GM21447 (cell line): ENCODE results near the gene APBB1.

ENCODE experiments used
- ATAC-seq: cut with Tn5 transposase; IDR thresholded peaks from one replicate; pipeline ENCODE4 v1.9.1; 2021; ENCODE audit not compliant: unreplicated experiment

Gene APBB1

DNA sequence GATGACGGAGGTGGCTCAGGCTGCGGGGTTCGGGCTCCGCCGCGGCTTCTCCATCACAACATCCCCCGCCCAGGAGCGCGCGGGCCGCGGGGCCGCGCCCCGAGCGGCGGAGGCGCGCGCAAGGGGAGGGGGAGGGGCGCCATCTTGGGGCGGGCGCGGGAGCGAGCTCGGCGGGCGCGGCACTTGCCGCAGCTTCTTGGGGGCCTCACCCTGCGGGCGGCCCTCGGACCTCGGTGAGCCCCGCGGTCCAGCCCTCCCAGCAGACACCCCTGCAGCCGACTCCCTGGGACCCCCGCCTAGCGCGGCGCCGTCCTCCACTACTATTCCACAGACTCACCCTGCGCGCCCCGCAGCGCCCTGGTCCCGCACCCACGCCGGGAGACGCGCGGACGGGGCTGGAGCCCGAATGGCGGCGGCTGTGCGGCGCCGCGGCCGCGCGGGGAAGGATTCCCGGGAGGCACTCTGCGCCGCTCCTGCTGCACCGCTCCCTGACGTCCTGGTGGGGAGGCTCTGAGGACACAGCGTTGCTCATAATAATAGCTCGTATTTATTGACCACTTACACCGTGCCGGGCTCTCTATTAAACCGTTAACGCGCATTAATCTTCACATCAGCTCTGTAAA is at the start of gene APBB1:
APBB1 (minus strand) TSS at position 86 of the 623 bp plus-strand sequence. CDS start 7,747 bp downstream, outside the sequence.
- no peak for ATAC-seq

GRCh38 chr11:6459099-6459450 is 40.2 kb upstream of the APBB1 start:
- ATAC-seq: no peak

GRCh38 chr11:6458352-6459098 is 39.6 kb upstream of the APBB1 start:
- no peak for ATAC-seq

DNA sequence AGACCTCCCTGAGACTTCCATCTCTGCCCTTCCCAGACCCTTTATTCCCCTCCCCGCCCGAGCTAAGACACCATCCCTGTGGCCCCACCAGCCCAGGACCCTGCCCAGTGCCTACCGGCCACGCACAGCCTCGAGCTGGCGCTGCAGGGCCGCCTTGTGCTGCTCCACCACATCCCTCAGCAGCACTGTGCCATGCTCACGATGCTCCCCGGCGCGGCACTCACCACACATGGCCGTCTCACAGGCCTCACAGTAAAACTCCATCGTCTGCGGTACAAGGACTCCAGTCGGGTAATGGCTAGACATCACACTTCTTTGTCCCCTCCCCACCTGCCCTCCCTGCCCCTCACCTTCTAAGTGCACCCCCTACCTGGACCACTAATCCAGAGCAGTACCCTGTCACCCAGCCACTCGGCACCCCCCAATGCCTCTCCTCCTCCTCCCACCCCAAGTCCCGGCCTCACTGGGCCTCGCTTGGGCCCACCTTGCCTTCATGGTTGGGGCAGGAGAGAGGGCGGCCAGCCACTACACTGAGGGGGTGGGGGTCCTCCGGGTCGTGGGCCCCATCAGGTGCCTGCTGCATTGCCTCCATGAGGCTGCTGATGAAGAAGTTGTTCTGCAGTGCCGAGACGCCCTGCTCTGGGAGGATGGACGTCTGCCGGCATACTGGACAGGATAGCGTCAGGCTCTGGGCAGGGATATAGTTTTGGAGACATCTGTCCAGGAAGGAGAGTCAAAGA is 38.9 kb upstream of the APBB1 start:
- no peak for ATAC-seq

- ATAC-seq: no peak
Observed at GRCh38 chr11:6456361-6457073, 37.6 kb upstream of the APBB1 start.

DNA sequence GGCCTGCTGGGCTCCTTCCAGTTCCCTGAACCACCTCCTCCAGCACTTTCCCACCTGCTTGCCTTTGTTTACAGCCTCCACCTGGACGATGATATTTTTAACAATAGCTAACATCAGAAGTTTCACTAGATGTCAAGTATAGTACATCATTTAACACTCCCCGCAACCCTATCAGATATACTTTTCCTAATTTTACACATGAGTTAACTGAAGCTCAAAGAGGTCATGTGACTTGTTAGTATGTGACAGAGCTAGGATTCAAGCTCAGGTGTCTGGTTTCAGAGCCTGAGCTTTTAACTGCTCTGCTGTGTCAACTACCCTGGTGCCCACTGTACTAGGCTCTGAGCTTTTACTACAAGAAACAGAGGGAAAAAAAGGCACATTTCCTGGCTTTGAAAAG is 36.2 kb upstream of the APBB1 start:
- ATAC-seq: no peak

DNA sequence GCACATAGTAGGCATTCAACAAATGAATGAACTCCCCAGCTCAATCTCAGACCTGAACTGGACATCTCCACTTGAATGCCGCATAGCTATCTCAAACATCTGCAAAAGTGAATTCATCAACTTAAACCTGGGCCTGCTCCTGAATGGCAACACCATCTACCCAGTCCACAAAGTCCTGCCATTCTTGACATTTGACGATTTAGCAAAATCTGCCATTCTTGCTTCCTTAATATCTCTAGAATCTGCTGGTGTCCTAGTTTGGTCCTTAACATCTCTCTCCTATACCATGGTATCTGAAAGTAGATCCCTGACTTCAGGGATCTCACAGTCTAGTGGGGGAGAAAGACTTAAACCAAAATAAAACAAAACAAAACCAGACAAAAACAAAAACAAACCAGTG is 34.3 kb upstream of the APBB1 start:
- ATAC-seq: no peak

DNA sequence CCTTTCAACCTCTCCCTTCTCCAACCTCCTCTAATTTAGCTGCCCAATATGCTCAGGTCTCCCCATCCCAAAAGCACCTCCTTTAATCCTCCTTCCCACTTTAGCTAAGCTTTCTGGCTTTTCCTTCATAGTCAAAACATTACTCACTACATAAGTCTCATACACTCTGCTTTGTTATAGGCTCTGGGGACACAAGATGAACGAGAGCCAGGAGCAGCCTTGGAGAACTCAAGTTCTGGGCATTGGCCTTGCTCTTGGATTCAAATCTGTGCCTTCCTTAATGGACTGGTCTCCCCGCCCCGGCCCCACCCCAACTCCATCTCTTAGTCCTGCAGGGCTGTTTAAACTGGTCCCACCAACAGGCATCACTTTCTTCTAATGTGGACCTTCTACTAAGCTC is 33.3 kb upstream of the APBB1 start:
- no peak for ATAC-seq

GRCh38 chr11:6448574-6448973 is 29.7 kb upstream of the APBB1 start:
- no peak for ATAC-seq

DNA sequence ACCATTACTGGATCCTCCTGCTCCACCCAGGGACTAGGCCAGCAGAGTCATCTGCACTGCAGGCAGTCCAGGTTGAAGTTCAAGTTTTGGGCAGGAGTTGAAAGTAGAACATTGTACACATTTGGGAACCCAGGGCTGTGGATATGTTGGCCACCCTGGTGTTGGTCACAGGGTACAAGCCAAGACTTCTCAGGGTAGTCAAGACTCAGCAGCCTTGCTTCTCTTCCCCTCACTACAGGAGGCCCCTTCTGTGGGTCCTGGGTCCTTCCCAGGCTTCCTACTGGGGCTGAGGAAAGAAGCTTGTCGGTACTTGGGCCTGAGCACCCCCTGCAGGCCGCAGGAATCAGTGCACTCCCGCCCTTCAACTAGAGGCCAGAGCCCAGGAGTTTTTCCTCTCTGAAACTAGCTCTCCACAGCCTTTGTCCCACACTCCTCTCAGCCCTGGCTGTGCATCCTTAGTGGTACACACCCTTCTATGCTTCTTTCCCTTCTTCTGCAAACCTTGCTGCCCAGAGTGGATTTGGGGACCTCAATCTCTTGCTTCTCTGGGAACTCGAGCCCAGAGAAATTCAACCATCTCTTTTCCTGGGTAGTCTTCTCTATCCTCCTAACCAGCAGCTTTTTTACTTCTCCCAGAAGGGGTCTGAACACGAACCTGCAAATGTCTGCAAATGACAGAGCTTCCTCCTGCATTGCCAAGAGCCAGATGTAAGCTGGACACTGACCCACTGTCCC is 24.5 kb upstream of the APBB1 start:
- ATAC-seq: peak; percentile 83

DNA sequence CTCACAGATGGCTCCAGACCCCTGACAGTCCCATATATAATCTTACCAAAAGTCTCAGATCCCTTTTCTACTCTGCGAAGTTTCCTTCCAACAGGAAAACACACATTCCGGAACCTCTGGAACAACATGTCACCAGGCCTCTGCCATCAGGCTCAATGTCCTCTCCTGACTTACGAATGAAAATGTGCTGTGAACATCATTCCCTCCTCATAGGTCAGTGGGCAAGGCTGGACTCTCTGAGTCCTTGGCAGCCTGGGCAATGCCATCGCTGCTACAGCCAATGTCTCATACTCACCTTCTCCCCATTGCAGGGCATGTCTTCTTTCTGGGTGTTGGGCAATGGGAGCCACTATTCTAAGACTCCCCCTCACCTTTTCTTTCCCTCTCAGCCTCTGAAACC is 23.5 kb upstream of the APBB1 start:
- no peak for ATAC-seq

DNA sequence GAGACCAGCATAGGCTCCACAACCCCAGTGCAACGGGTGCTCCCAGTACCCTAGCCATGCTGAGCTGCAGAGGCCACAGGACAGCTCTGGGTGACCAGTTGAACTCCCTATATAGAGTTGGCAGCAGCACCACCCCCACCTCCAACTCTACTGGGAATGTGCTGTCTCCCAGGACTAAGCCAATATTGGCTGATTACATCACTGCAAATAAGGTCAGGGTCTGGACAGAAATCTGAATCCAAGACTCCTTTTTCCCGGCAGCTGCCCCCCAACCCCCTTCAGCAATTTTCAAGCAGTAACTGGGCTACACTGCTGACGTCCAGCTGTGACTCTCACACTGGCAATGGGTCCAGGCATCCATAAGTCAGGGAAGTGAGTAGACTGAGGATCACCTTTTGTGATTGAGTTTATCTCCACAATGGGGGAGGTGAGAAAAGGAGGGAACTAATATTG is 22.0 kb upstream of the APBB1 start, which contains the start of gene HPX:
HPX (minus strand) TSS at position 82 of the 453 bp plus-strand sequence; CDS start at position 58, 24 bp downstream.
- ATAC-seq: no peak

DNA sequence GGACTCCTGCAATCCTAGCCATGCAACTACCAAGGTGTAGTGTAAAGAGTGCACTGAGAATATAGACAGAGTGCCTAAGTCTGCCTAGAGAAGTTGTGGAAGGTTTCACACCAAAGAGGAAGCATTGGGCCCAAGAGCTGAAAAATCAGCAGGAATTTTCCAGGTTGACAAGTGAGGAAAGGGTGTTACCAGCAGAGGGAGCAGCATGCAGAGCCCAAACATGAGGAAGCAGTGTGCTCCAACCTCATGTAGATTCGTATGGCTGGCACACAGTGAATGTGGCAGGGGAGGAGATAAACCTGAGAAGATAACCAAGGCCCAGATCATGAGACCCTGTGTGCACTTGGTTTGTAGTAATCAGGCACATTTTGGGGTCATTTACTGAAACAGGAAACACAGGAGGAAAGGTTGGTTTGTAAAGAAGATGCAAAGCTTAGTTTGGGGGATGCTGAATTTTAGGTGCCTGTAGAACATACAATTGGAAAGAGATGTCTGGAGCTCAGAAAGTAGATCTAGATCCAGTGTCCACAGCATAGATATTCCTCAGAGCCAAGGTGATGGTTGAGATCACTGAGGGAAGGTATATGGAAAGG is 20.2 kb upstream of the APBB1 start:
- ATAC-seq: no peak

GRCh38 chr11:6437993-6438392 is 19.1 kb upstream of the APBB1 start:
- no peak for ATAC-seq

DNA sequence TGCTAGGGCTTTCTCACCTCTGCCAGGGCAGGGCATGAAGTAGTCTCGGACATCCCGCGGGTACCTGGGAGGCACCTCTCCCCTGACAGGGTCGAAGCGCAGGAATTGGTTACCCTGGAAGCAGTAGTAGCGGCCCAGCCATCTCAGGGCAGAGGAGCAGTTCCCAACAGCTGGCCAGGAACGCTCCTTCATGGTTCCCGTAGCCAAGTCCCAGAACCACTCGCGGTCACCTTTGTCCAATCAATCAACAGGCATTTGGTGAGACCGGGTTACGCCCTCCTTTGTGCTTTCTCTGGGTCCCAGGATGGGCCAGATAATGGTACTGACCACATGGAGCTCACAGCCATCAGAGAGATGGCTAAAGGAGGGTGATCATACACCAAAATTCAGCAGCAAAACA is 18.5 kb upstream of the APBB1 start:
- no peak for ATAC-seq

GRCh38 chr11:6433998-6434660 is 15.2 kb upstream of the APBB1 start:
- ATAC-seq: peak; percentile 44

GRCh38 chr11:6431861-6432260 is 13.0 kb upstream of the APBB1 start:
- no peak for ATAC-seq

GRCh38 chr11:6427516-6427915 is 8.6 kb upstream of the APBB1 start:
- no peak for ATAC-seq

GRCh38 chr11:6420677-6421076 is 1.8 kb upstream of the APBB1 start:
- ATAC-seq: no peak

DNA sequence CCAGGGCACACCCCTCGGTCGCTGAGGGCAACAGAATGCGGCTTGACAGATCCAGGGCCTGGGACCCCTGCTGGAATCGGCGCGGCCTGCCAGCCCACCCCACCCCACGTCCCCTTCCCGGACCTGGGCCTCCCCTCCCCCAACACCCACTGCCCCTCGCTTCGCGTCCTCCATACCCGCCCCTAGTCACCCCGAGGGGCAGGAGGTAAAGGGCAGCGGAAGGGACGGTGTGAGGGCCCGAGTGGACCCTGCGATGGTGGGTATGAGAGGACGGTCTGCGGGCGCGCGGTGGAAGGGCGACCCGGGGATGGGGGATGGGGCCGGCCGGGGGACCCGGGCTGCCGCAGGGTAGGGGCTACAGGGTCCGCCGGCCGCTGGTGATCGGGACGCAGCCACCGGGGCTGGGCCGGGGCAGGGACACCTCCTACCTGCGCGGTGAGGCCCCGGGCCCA is 311 bp downstream of the APBB1 start:
- no peak for ATAC-seq
